ENCODE data around the gene LRP6.
A peak's percentile ranks its signal among the peaks of the same experiment; 100 is the strongest.
"Not testable (repeated sequence)": the region's sequence is repeated elsewhere in the genome, so short reads cannot be mapped to it uniquely, and the experiment has no call there.

LRP6 gene

GRCh38 chr12:12159988-12160387 is 106.9 kb downstream of the LRP6 start:
- H3K9me3 Mint-ChIP-seq, result no peaks in the 10 kb centered on the region
- no peak for ATAC-seq (replicated peaks)
- H3K27me3 Mint-ChIP-seq, result no peaks in the 10 kb centered on the region
- no peaks in the 10 kb centered on the region for H3K36me3 Mint-ChIP-seq
- H3K27ac Mint-ChIP-seq, result no peak overlapping the region
- no peak overlapping the region for H3K4me3 Mint-ChIP-seq
- DNase-seq, result no peak
- H3K4me1 Mint-ChIP-seq, result no peaks in the 10 kb centered on the region

- Mint-ChIP-seq H3K4me3 (no peak overlapping the region), H3K36me3 (peaks cover 0 to 2% of the 10 kb centered on the region in 2 donors), H3K4me1 (no peaks in the 10 kb centered on the region), H3K27ac (no peak overlapping the region), H3K27me3 (no peaks in the 10 kb centered on the region), H3K9me3 (no peaks in the 10 kb centered on the region)
- no peak for ATAC-seq (replicated peaks)
- DNase-seq, result no peak
Observed at GRCh38 chr12:12158858-12159257, 108.0 kb downstream of the LRP6 start.

GRCh38 chr12:12157424-12157823 is 109.4 kb downstream of the LRP6 start:
- Mint-ChIP-seq H3K9me3 (no peaks in the 10 kb centered on the region), H3K4me3 (no peak overlapping the region), H3K27me3 (no peaks in the 10 kb centered on the region), H3K4me1 (no peaks in the 10 kb centered on the region), H3K36me3 (peaks cover 0 to 2% of the 10 kb centered on the region in 2 donors), H3K27ac (no peak overlapping the region)
- DNase-seq (no peak), ATAC-seq (replicated peaks) (no peak)

- Mint-ChIP-seq H3K4me3 (no peak overlapping the region), H3K9me3 (peaks cover 0 to 2% of the 10 kb centered on the region in 2 donors)
Observed at GRCh38 chr12:12156828-12157227, 110.0 kb downstream of the LRP6 start.

GRCh38 chr12:12156116-12156515 is 110.7 kb downstream of the LRP6 start:
- Mint-ChIP-seq H3K27ac (no peak overlapping the region), H3K27me3 (no peaks in the 10 kb centered on the region), H3K4me1 (no peaks in the 10 kb centered on the region), H3K9me3 (peaks cover 0 to 2% of the 10 kb centered on the region in 2 donors), H3K4me3 (no peak overlapping the region), H3K36me3 (peaks cover 0 to 4% of the 10 kb centered on the region in 2 donors)
- ATAC-seq (replicated peaks), result no peak
- no peak for DNase-seq

More at GRCh38 chr12:12156828-12157227, 110.0 kb downstream of the LRP6 start:
- Mint-ChIP-seq H3K27ac (no peak overlapping the region), H3K27me3 (no peaks in the 10 kb centered on the region), H3K36me3 (peaks cover 0 to 4% of the 10 kb centered on the region in 2 donors), H3K4me1 (no peaks in the 10 kb centered on the region)
- DNase-seq, result no peak
- no peak for ATAC-seq (replicated peaks)

GRCh38 chr12:12153596-12153995 is 113.2 kb downstream of the LRP6 start:
- ATAC-seq (replicated peaks), result no peak
- H3K36me3 Mint-ChIP-seq, result peaks cover 0 to 4% of the 10 kb centered on the region in 2 donors

GRCh38 chr12:12147111-12147510 is 119.7 kb downstream of the LRP6 start:
- no peak for DNase-seq
- Mint-ChIP-seq H3K27me3 (no peaks in the 10 kb centered on the region), H3K4me1 (no peaks in the 10 kb centered on the region), H3K9me3 (peaks cover 0 to under 1% of the 10 kb centered on the region in 2 donors), H3K36me3 (peaks cover 0 to 2% of the 10 kb centered on the region in 2 donors), H3K27ac (no peak overlapping the region), H3K4me3 (no peak overlapping the region)
- ATAC-seq (replicated peaks), result no peak

More at GRCh38 chr12:12153596-12153995, 113.2 kb downstream of the LRP6 start:
- Mint-ChIP-seq H3K27ac (no peak overlapping the region), H3K9me3 (peaks cover 0 to 2% of the 10 kb centered on the region in 2 donors), H3K4me3 (no peak overlapping the region), H3K4me1 (no peaks in the 10 kb centered on the region), H3K27me3 (no peaks in the 10 kb centered on the region)
- no peak for DNase-seq

GRCh38 chr12:12144531-12144930 is 122.3 kb downstream of the LRP6 start:
- not testable (repeated sequence) for H3K4me3 Mint-ChIP-seq; ATAC-seq (replicated peaks); H3K36me3 Mint-ChIP-seq; DNase-seq; H3K4me1 Mint-ChIP-seq; H3K27ac Mint-ChIP-seq; H3K27me3 Mint-ChIP-seq; H3K9me3 Mint-ChIP-seq

- Mint-ChIP-seq H3K9me3 (no peaks in the 10 kb centered on the region), H3K4me1 (no peaks in the 10 kb centered on the region), H3K27ac (no peak overlapping the region), H3K4me3 (no peak overlapping the region), H3K36me3 (no peaks in the 10 kb centered on the region), H3K27me3 (no peaks in the 10 kb centered on the region)
- DNase-seq (no peak), ATAC-seq (replicated peaks) (no peak)
Observed at GRCh38 chr12:12141000-12141399, 125.8 kb downstream of the LRP6 start.

GRCh38 chr12:12138203-12139154 is 128.4 kb downstream of the LRP6 start:
- Mint-ChIP-seq H3K27me3 (peaks cover 0 to 4% of the 10 kb centered on the region in 2 donors), H3K9me3 (no peaks in the 10 kb centered on the region), H3K36me3 (no peaks in the 10 kb centered on the region), H3K27ac (no peak overlapping the region), H3K4me1 (no peaks in the 10 kb centered on the region), H3K4me3 (no peak overlapping the region)
- DNase-seq (no peak), ATAC-seq (replicated peaks) (no peak)

GRCh38 chr12:12133785-12134184 is 133.1 kb downstream of the LRP6 start:
- Mint-ChIP-seq H3K27ac (no peak overlapping the region), H3K4me3 (no peak overlapping the region), H3K27me3 (peaks cover 0 to 4% of the 10 kb centered on the region in 2 donors), H3K4me1 (peaks cover under 1 to 2% of the 10 kb centered on the region in 2 donors), H3K36me3 (no peaks in the 10 kb centered on the region), H3K9me3 (no peaks in the 10 kb centered on the region)
- DNase-seq, result no peak
- ATAC-seq (replicated peaks), result no peak

GRCh38 chr12:12133259-12133658 is 133.6 kb downstream of the LRP6 start:
- DNase-seq (no peak), ATAC-seq (replicated peaks) (no peak)
- no peaks in the 10 kb centered on the region for H3K9me3 Mint-ChIP-seq
- no peak overlapping the region for H3K27ac Mint-ChIP-seq
- H3K4me1 Mint-ChIP-seq, result peaks cover 2 to 8% of the 10 kb centered on the region in 2 donors
- no peaks in the 10 kb centered on the region for H3K36me3 Mint-ChIP-seq
- peaks cover 0 to 4% of the 10 kb centered on the region in 2 donors for H3K27me3 Mint-ChIP-seq
- H3K4me3 Mint-ChIP-seq, result no peak overlapping the region

GRCh38 chr12:12128670-12129069 is 138.2 kb downstream of the LRP6 start:
- peaks cover 2 to 10% of the 10 kb centered on the region in 2 donors for H3K4me1 Mint-ChIP-seq
- DNase-seq (no peak), ATAC-seq (replicated peaks) (peak; percentile 85 to 90)
- H3K36me3 Mint-ChIP-seq, result no peaks in the 10 kb centered on the region
- H3K9me3 Mint-ChIP-seq, result no peaks in the 10 kb centered on the region
- no peak overlapping the region for H3K27ac Mint-ChIP-seq
- no peaks in the 10 kb centered on the region for H3K27me3 Mint-ChIP-seq
- H3K4me3 Mint-ChIP-seq, result no peak overlapping the region

GRCh38 chr12:12127304-12127703 is 139.5 kb downstream of the LRP6 start:
- Mint-ChIP-seq H3K36me3 (no peaks in the 10 kb centered on the region), H3K27me3 (no peaks in the 10 kb centered on the region), H3K4me1 (peaks cover 2 to 10% of the 10 kb centered on the region in 2 donors), H3K4me3 (no peak overlapping the region), H3K9me3 (no peaks in the 10 kb centered on the region), H3K27ac (no peak overlapping the region)
- ATAC-seq (replicated peaks), result no peak
- no peak for DNase-seq

- no peaks in the 10 kb centered on the region for H3K9me3 Mint-ChIP-seq
- H3K36me3 Mint-ChIP-seq, result no peaks in the 10 kb centered on the region
- H3K4me3 Mint-ChIP-seq, result no peak overlapping the region
- H3K27ac Mint-ChIP-seq, result no peak overlapping the region
- no peaks in the 10 kb centered on the region for H3K27me3 Mint-ChIP-seq
- peaks cover 2 to 10% of the 10 kb centered on the region in 2 donors for H3K4me1 Mint-ChIP-seq
- ATAC-seq (replicated peaks) (no peak), DNase-seq (no peak)
Observed at GRCh38 chr12:12126551-12126950, 140.3 kb downstream of the LRP6 start.

All from stimulated activated naive B cell treated with anti-CD40 and anti-IgM and Interleukin-4, amounts not matched to agents 10 μg/mL and 1 μg/mL and 100 μg/mL, for 72 hours (primary cell).